ENCODE measurements around the gene NLRX1.
"Not testable (repeated sequence)": the region's sequence is repeated elsewhere in the genome, so short reads cannot be mapped to it uniquely, and the experiment has no call there.

NLRX1 gene, protein sequence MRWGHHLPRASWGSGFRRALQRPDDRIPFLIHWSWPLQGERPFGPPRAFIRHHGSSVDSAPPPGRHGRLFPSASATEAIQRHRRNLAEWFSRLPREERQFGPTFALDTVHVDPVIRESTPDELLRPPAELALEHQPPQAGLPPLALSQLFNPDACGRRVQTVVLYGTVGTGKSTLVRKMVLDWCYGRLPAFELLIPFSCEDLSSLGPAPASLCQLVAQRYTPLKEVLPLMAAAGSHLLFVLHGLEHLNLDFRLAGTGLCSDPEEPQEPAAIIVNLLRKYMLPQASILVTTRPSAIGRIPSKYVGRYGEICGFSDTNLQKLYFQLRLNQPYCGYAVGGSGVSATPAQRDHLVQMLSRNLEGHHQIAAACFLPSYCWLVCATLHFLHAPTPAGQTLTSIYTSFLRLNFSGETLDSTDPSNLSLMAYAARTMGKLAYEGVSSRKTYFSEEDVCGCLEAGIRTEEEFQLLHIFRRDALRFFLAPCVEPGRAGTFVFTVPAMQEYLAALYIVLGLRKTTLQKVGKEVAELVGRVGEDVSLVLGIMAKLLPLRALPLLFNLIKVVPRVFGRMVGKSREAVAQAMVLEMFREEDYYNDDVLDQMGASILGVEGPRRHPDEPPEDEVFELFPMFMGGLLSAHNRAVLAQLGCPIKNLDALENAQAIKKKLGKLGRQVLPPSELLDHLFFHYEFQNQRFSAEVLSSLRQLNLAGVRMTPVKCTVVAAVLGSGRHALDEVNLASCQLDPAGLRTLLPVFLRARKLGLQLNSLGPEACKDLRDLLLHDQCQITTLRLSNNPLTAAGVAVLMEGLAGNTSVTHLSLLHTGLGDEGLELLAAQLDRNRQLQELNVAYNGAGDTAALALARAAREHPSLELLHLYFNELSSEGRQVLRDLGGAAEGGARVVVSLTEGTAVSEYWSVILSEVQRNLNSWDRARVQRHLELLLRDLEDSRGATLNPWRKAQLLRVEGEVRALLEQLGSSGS

DNA sequence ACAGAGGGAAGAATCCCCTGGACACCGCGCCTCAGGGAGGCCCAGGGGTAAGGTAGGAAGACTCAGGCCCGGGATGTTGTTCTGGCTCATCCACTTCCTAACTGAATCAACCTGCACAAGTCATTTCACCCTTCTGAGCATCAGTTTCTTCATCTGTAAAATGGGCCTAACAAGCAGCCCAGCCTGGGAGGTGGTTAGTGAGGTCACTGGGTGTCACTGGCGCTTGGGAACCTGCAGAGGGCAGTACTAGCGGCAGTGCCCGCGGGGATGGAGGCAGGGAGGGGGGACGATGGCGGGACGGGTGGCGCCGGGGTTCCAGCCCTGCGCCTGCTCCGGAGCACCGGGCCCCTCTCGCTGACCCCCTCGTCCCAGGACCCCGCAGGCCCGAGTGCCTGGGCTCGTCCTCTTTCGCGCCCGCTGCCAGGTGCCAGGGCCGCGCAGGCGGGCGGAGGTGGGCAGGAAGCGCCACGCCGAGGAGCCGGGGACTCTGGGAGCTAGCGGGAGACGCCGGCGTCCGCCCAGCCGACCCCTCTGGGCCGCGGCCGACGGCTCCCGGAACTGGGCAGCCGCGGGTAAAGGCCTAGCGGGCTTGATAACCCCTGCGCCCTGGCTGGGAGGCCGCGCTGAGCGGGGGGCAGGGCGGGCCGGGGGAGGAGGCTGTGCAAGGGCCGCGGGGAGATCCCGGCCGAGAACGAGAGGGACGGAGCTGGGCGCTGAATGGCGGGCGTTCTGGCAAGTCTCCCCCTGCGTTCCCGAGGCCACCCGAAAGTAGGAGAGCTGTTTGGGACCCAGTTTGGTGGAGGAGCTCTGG lies at the start of gene NLRX1:
Gene NLRX1, plus strand, starts transcription at position 255 of the 811 bp plus-strand sequence. CDS start 2,679 bp downstream, outside the sequence.
- DNase-seq, result peak; percentile 80

DNA sequence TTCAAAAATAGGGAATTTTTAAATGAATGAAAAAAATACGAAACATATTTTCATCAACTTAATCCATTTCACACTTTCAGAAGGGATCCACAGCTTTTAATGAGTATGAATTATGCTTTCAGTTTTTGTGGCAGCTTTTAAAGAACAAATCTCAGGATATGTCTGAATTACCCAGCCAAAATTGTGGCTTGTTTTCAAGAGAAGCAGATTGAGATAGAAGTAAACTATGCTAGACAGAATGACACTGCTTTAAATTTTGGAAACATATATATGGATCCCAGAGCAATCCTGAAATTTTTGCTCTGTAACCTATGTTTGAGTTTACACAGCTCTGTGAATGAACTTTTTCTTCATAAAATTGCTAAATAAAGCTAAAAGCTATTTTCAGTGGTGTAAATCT lies 49.6 kb upstream of the NLRX1 start:
- DNase-seq, result no peak

DNA sequence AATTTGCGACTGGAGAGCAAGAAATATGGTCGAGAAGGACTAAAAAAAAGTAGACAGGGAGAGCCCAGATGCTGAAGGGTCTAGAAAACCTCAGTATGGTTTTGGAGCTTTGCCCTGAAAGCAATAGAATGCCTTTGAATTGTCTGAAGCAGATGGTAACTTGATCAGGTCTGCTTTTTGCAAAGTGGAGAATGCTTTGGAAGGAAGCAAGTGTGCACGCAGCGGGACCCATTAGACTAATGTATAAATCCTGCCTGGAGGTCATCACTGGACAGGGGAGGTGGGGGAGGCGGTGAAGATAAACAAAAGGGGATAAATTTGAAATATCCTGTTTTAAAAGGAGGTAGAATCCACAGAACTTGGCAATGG lies 47.9 kb upstream of the NLRX1 start:
- DNase-seq, result no peak

DNA sequence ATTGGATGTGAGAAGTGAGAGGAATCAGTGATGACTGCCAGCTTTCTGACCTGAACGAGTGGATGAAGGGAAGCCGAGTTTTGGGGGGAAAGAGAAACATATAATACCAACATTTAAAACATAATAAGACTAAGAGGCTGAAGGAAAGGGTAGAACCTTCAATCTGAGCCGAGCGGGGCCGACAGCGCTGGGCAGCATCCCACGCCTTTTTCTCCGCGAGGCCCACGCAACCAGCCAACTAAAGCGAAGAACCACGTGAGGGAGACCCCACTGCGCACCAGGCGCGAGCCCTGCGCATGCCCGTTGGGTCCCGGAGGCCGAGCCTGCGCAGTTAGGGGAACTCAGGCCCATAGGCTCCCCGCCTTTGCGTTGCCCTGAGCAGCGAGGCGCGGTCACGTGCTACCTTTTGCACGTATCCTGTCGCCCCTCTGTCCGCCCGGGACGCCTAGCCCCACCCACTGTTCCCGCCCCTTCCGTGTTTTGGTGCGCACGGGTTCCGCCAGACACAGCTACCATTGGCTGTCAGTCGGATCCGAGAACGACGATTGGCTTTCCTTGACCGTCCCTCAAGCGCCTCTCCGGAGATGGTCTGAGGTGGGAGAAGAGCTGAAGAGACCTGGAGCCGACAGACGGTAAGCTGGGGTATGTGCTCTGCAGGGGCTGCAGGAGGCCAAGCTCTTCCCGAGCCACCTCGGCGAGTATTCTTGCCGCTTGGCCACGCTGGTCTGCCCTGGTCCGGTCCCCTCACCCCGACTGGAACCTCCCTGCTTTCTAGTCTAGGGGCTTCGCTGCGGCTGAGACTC lies 47.3 kb upstream of the NLRX1 start, which contains the start of gene HINFP:
Gene HINFP, plus strand, starts transcription at position 573 of the 803 bp plus-strand sequence. CDS start 5,365 bp downstream, outside the sequence.
- peak; percentile 100 for DNase-seq

DNA sequence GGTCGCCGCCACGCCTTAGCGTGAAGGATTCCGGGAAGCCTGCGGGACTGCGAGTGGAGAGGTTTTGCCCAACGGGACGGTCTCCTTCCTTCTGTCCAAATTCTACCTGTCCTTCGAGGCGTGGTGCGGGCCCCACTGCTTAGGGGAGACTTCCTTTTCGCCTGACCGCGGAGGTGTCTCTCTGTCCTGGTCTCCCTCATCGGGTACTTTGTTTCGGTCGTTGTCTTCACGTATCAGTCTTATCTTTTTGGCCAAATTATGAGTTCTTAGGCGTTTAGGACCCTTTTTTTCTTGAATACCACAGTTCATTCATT lies 46.8 kb upstream of the NLRX1 start:
- no peak for DNase-seq

DNA sequence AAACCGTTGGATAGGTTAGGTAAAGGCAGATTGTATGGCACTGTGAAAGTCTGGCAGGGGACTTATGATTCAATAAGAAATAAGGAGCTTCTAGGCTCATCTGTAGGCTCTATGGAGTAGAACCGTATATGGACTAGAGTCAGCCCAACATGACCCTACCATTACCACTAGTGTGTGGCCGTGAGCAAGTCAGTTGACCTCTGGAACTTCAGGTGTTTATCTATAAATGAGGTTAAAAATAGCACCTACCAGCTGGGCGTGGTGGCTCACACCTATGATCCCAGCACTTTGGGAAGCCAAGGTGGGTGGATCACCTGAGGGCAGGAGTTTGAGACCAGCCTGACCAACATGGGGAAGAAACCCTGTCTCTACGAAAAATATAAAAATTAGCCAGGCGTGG lies 42.7 kb upstream of the NLRX1 start:
- DNase-seq, result no peak

DNA sequence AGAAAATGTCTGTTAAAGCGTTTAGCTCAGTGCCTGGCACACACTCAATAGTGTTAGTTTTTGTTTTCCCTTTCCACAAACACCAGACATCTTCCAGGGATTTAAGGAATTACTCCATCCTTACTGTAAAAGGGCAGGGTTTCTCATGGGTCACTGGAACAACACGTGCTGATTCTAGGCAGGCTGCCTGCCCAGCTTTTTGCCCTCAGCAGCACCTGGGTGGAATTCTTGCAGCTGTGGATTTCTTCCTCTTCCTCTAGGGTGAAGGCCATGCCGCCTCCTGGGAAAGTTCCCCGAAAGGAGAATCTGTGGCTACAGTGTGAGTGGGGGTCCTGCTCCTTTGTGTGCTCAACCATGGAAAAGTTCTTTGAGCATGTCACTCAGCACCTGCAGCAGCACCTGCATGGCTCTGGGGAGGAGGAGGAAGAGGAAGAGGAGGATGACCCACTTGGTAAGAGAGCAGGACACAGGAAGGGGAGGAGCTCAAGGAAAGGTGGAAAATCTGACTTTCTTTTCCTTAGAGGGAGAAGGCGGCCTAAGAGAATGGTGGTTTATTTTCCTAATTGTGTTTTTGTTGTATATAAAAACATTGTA lies 41.8 kb upstream of the NLRX1 start:
- no peak for DNase-seq

DNA sequence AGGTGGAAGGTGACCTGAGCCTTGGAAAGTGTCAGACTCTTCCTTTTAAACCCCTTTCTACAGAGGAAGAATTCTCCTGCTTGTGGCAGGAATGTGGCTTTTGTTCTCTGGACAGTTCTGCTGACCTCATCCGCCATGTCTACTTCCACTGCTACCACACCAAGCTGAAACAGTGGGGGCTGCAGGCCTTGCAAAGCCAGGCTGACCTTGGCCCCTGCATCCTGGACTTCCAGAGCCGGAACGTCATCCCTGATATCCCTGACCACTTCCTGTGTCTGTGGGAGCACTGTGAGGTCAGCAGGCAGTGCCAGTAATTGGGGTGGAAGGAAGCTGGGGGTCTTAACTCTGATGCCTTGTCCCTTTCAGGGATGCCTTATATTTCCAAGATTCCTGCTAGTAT lies 37.9 kb upstream of the NLRX1 start:
- no peak for DNase-seq

DNA sequence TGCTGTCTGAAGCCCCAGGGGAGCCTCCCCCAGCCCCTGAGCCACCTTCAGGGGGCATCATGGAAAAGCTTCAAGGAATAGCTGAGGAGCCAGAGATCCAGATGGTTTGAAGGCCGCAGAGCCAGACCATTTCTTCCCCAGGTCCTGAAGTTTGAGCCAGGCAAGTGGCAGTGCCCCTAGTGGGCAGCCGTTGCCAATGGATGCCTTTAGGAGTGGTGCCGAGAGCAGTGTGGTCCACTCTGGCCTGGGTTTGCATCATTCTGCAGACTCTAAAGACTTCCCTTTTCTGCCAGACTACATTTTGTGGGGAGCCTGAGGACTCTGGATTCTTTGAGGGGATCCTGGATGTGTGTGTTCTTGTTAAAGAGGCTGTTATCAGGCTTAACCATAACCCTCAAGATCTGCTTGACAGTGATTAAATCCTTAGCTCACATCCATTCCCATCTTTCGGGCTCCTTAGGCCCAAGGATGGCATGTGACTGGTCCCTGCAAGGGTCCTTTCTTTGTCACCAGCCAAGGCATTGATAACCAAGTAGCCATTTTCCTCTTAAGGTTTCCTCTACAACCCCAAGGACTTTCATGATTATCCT lies 34.0 kb upstream of the NLRX1 start:
- no peak for DNase-seq

DNA sequence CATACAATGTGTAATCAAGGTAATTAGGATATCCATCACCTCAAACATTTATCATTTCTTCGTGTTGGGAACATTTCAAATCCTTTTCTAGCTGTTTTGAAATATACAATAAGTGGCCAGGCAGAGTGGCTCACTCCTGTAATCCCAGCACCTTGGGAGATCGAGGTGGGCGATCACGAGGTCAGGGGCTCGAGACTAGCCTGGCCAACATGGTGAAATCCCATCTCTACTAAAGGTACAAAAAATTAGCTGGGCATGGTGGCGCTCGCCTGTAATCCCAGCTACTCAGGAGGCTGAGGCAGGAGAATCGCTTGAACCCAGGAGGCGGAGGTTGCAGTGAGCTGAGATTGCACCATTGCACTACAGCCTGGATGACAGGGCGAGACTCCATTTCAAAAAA lies 29.2 kb upstream of the NLRX1 start:
- not testable (repeated sequence) for DNase-seq

DNA sequence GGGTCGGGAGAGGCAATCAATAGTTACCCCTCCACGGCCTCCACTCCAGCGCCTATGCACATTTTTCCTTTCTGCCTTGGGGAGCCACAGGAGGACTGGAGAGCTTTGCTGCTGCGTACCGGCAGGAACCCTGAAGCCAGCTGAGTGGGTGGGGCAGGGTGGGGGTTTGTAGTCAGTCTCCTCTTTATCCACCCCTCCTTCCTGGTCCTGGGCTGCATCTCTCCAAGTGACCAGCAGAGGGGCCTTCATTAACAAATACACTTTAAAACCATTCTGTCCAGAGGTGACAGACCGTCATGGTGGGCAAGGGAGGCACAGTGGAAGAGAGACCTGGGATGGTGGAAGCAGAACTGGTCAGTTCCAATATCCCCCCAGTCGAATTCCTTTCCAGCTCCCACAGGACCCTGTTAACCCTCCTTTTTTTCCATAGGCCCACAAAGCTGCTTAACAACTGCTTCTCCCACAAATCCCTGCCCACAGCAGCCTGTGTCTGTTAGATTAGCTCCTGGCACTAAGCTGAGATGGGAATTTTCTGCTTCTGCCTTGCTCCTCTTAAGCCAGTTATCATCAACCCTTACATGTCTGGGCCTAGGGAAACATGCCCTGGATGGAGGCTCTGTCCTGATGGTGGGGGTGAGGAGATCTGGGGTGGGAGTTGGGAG lies 23.6 kb upstream of the NLRX1 start:
- no peak for DNase-seq

DNA sequence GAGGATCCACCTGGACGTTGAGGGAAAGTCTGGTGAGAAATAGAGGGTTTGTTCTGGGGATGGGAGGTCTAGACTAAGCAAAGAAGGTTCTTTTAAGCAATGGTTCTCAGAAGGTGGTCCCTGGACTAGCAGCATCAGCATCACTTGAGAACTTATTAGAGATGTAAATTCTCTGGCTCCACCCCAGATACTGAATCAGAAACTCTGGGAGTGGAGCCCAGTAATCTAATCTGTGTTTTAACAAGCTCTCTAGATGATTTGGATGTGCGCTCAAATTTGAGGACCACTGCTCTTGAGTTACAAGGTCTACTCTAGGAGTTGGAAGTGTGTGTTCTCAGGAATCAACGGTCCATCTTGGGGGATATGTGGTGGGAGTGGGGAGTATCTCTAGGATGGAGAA lies 23.0 kb upstream of the NLRX1 start:
- DNase-seq, result no peak

DNA sequence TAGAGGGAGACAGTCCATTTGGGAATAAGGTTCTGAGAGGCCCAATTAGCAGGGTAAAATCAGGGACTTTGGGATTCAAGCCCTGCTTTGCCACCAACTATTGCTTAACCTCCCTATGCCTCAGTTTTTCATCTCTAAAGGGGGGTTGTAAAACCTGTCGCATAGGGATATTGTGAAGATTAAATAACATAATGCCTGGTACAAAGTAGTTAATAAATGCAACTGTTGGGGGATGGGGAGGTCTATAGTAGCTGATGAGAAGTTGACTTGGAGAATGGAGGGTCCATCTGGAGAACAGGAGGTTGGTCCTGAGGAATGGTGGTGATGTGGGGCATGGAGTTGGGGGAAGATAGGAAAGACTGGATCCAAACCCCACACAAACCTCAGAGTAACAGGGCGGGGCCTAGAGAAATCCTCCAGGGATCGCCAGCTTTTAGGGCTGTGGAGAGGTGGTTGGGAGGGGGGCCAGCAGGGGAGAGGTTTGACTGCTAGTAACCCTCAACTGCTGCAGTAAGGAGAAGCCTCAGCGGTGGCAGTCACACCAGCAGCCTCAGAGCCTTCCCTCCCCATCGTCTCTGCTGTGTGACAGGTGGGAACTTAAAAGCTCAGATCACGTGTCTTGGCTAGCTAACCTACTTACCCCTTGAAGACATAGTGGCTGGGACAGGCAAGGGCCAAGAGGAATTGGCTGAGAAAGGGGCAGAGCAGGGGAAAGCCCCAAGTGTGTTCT lies 20.8 kb upstream of the NLRX1 start:
- DNase-seq, result no peak

DNA sequence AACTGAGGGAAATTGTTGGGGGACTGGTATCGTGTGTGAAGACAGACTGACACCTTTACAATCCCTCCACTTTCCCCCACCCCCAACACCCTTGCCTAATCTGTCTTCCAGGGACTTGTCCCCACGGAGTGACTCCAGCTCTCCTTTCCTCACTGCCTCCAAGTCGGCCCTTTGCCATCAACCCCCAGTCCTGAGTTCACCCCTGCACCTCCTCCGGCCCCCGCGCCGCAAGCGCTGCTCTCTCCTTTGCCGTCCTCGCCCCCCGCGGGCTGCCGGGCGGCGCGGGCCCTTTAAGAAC lies 19.9 kb upstream of the NLRX1 start:
- DNase-seq, result no peak

DNA sequence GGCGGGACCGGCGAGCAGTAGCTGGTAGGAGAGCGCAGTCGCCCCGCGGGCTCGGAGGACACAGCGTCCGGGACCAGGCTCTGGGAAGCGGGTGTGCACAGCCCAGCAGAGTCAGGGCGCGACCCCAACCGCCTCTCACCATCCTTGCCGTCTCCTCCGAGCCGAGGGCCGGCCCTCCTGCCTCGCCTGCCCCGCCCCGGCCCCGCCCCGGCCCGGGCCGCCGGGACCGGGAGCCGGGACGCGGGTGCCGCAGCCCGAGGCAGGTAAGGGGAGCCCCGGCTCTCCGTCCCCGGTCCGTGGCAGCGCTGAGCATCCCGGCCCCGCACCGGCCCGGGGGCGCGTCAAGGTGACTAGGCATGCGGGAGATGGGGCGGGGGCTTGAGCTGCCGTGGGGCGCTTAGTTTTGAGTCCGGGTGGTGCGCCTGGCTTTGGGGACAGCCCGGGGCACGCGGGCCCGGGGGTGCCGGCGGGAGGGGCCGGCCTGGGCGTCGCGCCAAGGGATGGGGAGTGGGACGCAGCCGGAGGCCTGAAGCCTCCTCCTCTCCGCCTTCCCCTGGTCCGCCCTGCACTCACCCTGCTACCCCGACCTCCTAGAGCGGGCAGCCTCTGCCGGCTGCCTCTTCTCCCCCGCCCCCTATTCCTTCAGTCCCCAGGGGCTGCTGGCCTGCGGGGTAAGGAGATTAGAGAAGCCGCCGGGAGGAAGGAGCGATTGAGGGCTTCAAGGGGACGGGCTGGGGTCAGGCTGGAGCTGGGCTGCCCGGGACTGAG lies 19.3 kb upstream of the NLRX1 start, which contains the start of gene ABCG4:
Gene ABCG4, plus strand, starts transcription at position 35 of the 768 bp plus-strand sequence. CDS start 914 bp downstream, outside the sequence.
- peak; percentile 29 for DNase-seq

DNA sequence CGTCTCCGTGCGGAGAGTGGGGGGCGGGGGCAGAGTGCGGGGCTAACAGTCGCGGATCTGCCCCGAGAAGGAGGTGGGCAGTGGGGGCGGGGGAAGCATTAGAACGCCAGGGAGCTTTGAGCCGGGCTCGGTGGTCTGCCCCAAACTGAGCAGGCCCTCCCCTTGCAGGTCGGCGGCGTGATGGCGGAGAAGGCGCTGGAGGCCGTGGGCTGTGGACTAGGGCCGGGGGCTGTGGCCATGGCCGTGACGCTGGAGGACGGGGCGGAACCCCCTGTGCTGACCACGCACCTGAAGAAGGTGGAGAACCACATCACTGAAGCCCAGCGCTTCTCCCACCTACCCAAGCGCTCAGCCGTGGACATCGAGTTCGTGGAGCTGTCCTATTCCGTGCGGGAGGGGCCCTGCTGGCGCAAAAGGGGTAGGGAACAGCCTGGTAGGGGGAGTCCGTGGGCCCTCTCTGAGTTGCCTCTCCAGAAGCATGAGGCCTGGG lies 18.7 kb upstream of the NLRX1 start:
- no peak for DNase-seq

DNA sequence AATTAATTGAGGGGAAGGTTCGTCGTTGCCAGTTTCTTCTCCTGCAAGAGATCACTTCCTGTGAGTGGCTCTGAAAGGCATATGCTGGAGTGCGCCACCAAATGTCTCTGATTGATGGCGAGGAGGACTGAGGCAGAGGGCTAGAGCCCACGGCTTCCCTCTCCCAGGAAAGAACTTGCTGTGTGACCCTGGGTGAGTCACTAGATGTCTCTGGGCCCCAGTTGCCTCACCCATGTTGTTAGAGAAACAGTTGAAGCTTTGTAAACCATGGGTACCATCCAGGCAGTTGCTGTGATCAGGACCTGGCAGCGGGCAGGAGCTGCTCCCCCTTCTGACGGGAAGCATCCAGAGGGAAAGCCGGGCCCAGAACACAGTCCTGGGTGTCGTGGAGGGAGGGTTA lies 16.5 kb upstream of the NLRX1 start:
- DNase-seq, result no peak

DNA sequence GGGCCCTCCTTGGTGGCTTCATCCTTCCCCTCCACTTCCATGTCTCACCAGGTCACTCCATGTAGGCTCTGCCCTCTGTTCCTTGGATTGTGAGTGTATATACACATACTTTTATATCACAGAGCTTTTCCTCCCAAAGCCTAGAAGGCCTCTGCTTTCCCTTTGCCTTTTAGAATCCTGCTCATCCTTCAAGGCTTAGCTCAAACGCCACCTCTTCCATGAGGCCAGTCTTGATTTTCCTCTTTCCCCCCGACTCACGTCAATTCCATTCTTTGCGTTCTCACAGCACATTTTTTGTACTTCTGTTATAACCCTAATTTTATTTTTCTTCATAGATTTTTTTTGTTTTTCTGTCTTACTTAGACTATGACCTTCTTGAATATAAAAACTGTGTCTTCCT lies 15.9 kb upstream of the NLRX1 start:
- DNase-seq, result no peak
